SK-N-MC (cell line): ENCODE data around the gene SRBD1.

ENCODE experiments used
- EZH2 ChIP-seq: fragments of 200-600 bp; sonication (generic); IDR thresholded peaks from one replicate; pipeline ENCODE4 v1.6.1; 2017; ENCODE audit warnings: antibody characterized with exemption
- POLR2AphosphoS5 ChIP-seq: IDR thresholded peaks from 2 replicates; pipeline ENCODE4 v1.6.1; 2012; ENCODE audit warnings: mild to moderate bottlenecking, low read depth, low read length, borderline replicate concordance

DNA sequence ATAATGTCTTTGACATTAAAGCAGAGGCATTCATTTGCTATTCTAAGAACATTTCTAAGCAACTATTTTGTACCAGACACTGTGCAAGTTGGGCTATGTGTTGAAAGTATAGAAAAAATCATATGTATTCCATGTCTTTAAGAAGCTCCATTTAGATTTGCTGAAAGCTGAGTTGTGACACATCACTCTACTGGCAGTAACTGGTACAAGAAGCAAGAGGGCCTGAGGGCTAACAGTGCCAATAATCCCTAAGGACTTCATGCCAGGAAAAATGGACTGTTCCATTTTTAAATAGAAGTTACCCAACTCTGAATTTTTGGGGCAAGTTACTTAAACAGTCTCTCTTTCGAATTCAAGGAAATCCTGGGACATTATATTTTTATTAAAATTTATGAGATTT lies 178.7 kb downstream of the SRBD1 start:
- TF ChIP-seq POLR2AphosphoS5 (no peak), EZH2 (no peak)
